ENCODE measurements around the gene CUL5.

Gene CUL5

GRCh38 chr11:108137212-108137611, 128.5 kb downstream of the CUL5 start:
- no peak overlapping the region for H3K27ac ChIP-seq (ENCODE audit: low read depth, low read length)
- peaks cover 25% of the 10 kb centered on the region for H3K36me3 ChIP-seq (ENCODE audit: control insufficient read depth, insufficient read depth, low read length)
- no peak overlapping the region for H3K4me3 ChIP-seq (ENCODE audit: low read depth, low read length)
- no peaks in the 10 kb centered on the region for H3K27me3 ChIP-seq (ENCODE audit: control insufficient read depth, insufficient read depth, low read length)
- no peak overlapping the region for H3K9ac ChIP-seq (ENCODE audit: low read depth, low read length)
- no peaks in the 10 kb centered on the region for H3K9me3 ChIP-seq (ENCODE audit: control insufficient read depth, insufficient read depth, low read length)
- no peaks in the 10 kb centered on the region for H3K4me1 ChIP-seq (ENCODE audit: control insufficient read depth, insufficient read depth, low read length)

- Histone ChIP-seq H3K4me3 (ENCODE audit: low read depth, low read length) (no peak overlapping the region), H3K4me1 (ENCODE audit: control insufficient read depth, insufficient read depth, low read length) (no peaks in the 10 kb centered on the region), H3K9me3 (ENCODE audit: control insufficient read depth, insufficient read depth, low read length) (no peaks in the 10 kb centered on the region), H3K9ac (ENCODE audit: low read depth, low read length) (no peak overlapping the region), H3K27ac (ENCODE audit: low read depth, low read length) (no peak overlapping the region), H3K27me3 (ENCODE audit: control insufficient read depth, insufficient read depth, low read length) (no peaks in the 10 kb centered on the region), H3K36me3 (ENCODE audit: control insufficient read depth, insufficient read depth, low read length) (peaks cover 54% of the 10 kb centered on the region)
These were observed 133.6 kb downstream of the CUL5 start for GRCh38 chr11:108142304-108142703.

DNA sequence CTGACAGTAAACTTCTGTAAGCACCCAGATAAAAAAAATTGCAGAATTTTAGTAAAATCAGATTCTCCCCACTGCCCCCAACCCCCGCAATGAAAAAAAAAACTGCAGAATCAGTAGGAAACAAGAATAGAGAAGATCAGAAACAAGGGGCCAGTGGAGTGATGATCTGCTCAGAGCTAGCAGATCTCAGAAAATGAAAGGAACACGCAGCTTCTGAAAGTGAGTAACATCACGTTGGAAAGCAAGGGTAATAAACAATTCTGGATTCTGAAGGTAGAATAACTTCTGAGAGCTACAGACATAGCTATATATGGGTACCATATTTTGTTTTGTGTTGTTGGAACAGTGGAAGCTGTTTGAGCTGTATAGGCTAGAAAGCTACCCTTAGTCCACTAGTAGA, 135.9 kb downstream of the CUL5 start:
- H3K9ac ChIP-seq (ENCODE audit: low read depth, low read length) = no peak overlapping the region
- no peaks in the 10 kb centered on the region for H3K27me3 ChIP-seq (ENCODE audit: control insufficient read depth, insufficient read depth, low read length)
- H3K27ac ChIP-seq (ENCODE audit: low read depth, low read length) = no peak overlapping the region
- H3K9me3 ChIP-seq (ENCODE audit: control insufficient read depth, insufficient read depth, low read length) = no peaks in the 10 kb centered on the region
- H3K4me1 ChIP-seq (ENCODE audit: control insufficient read depth, insufficient read depth, low read length) = no peaks in the 10 kb centered on the region
- H3K36me3 ChIP-seq (ENCODE audit: control insufficient read depth, insufficient read depth, low read length) = peaks cover 74% of the 10 kb centered on the region
- H3K4me3 ChIP-seq (ENCODE audit: low read depth, low read length) = no peak overlapping the region

DNA sequence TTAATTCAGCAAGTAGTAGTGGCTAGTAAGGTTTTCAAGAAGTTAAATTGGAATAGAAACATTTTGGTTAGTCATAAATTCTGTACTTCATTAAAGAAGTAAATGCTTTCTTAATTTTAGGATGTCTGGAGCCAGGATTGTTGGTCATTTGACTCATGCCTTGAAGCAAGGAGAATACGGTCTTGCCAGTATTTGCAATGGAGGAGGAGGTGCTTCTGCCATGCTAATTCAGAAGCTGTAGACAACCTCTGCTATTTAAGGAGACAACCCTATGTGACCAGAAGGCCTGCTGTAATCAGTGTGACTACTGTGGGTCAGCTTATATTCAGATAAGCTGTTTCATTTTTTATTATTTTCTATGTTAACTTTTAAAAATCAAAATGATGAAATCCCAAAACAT, 138.5 kb downstream of the CUL5 start:
- no peak overlapping the region for H3K9ac ChIP-seq (ENCODE audit: low read depth, low read length)
- H3K9me3 ChIP-seq (ENCODE audit: control insufficient read depth, insufficient read depth, low read length) = no peaks in the 10 kb centered on the region
- no peaks in the 10 kb centered on the region for H3K27me3 ChIP-seq (ENCODE audit: control insufficient read depth, insufficient read depth, low read length)
- no peak overlapping the region for H3K4me3 ChIP-seq (ENCODE audit: low read depth, low read length)
- no peaks in the 10 kb centered on the region for H3K4me1 ChIP-seq (ENCODE audit: control insufficient read depth, insufficient read depth, low read length)
- H3K36me3 ChIP-seq (ENCODE audit: control insufficient read depth, insufficient read depth, low read length) = peaks cover 83% of the 10 kb centered on the region
- no peak overlapping the region for H3K27ac ChIP-seq (ENCODE audit: low read depth, low read length)

DNA sequence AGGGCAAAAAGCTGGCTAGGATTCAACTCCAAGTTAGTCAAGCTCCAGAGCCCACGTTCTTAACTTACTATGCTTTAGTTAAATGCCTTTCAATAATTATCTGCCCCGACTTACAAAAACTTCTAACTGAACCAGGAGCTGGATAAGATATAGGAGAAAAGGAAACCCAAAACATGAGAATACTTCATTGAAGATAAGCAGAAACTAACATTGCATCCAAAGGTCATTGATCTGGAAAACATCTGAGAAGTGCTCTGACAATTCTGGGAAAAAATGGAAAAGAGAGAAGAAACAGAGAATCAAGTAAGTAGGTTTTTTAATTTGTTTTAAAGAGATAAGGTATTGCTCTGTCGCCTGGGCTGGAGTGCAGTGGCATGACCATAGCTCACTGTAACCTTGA, 139.9 kb downstream of the CUL5 start:
- H3K9me3 ChIP-seq (ENCODE audit: control insufficient read depth, insufficient read depth, low read length) = no peaks in the 10 kb centered on the region
- H3K27ac ChIP-seq (ENCODE audit: low read depth, low read length) = no peak overlapping the region
- H3K4me3 ChIP-seq (ENCODE audit: low read depth, low read length) = no peak overlapping the region
- no peaks in the 10 kb centered on the region for H3K27me3 ChIP-seq (ENCODE audit: control insufficient read depth, insufficient read depth, low read length)
- H3K4me1 ChIP-seq (ENCODE audit: control insufficient read depth, insufficient read depth, low read length) = no peaks in the 10 kb centered on the region
- no peak overlapping the region for H3K9ac ChIP-seq (ENCODE audit: low read depth, low read length)
- peaks cover 83% of the 10 kb centered on the region for H3K36me3 ChIP-seq (ENCODE audit: control insufficient read depth, insufficient read depth, low read length)

DNA sequence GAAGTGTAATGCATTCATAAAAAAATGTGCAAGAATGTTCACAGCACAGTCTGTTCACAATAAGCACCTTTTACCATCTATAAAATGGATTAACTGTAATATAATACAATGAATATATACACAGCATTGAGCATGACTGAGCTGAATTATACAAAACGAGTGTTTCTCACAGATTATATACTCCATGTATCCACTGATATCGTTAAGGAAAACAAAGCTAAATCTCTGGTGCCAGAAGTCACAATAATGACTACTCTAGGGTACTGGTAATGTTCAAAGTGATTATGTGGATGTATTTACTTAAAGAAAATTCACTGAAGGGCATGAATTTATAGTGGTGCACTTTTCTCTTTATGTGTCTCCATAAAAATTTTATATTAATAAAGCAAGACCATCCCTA, 145.9 kb downstream of the CUL5 start:
- Histone ChIP-seq H3K9ac (ENCODE audit: low read depth, low read length) (no peak overlapping the region), H3K36me3 (ENCODE audit: control insufficient read depth, insufficient read depth, low read length) (peaks cover 96% of the 10 kb centered on the region), H3K9me3 (ENCODE audit: control insufficient read depth, insufficient read depth, low read length) (no peaks in the 10 kb centered on the region), H3K4me3 (ENCODE audit: low read depth, low read length) (no peak overlapping the region), H3K27ac (ENCODE audit: low read depth, low read length) (no peak overlapping the region), H3K4me1 (ENCODE audit: control insufficient read depth, insufficient read depth, low read length) (no peaks in the 10 kb centered on the region), H3K27me3 (ENCODE audit: control insufficient read depth, insufficient read depth, low read length) (no peaks in the 10 kb centered on the region)
